Panc1 (cell line): Measurements from ENCODE around the gene TOR1A. TPM values are rescaled to one million over a fixed set of nuclear protein-coding genes. Genes with fewer than 3 reads are reported as not detected.
"Not testable (repeated sequence)": the region's sequence is repeated elsewhere in the genome, so short reads cannot be mapped to it uniquely, and the experiment has no call there.

Source experiments
- ATAC-seq: fragments of 200-7000 bp; cut with Tn5 transposase; 2 replicates; pipeline ENCODE4 v1.9.1; 2020; ENCODE audit warnings: mild to moderate bottlenecking, moderate library complexity
- BruUV-seq: library from RNA; stranded (reverse); fragments of 400-500 nt; replicated peaks from 2 replicates; lab custom pipeline; 2021; lab: Mats Ljungman, UMichigan
- CTCF ChIA-PET: fragments of 300-600 bp; sonication (Branson Sonifier 250); formaldehyde crosslinking; loops from one replicate; lab custom pipeline; 2022; ENCODE audit warnings: antibody characterized with exemption; lab: Charles Lee
- POLR2A ChIA-PET: fragments of 300-600 bp; sonication (Branson Sonifier 250); formaldehyde crosslinking; loops from one replicate; lab custom pipeline; 2022; ENCODE audit warnings: antibody characterized with exemption; lab: Charles Lee
- DNase-seq: peaks from one replicate; pipeline ENCODE4 v3.0.0-alpha.2; 2010; ENCODE audit warnings: low read depth, low spot score
- H3K27ac ChIP-seq: 2 replicates; pipeline ENCODE4 v1.5.1; 2011; ENCODE audit warnings: mild to moderate bottlenecking, low read length, inconsistent platforms
- H3K27me3 ChIP-seq: fragments of 200-500 bp; sonication (Bioruptor generic); 2 replicates; pipeline ENCODE4 v1.6.0; 2014; ENCODE audit warnings: low read length, inconsistent platforms; ENCODE audit not compliant: control insufficient read depth, insufficient read depth
- H3K36me3 ChIP-seq: fragments of 200-500 bp; sonication (Bioruptor generic); 2 replicates; pipeline ENCODE4 v1.5.1; 2014; ENCODE audit warnings: inconsistent platforms, mild to moderate bottlenecking, low read length, moderate library complexity; ENCODE audit not compliant: control insufficient read depth, insufficient read depth
- H3K4me1 ChIP-seq: 2 replicates; pipeline ENCODE4 v1.5.1; 2011; ENCODE audit warnings: inconsistent platforms, mild to moderate bottlenecking, low read length, moderate library complexity; ENCODE audit not compliant: control insufficient read depth, insufficient read depth
- H3K4me3 ChIP-seq, 2 experiments: 2 replicates each; pipeline ENCODE4 v1.5.1; 2011 to 2012; ENCODE audit warnings: low read depth in 2 of 2, low read length in 2 of 2, mild to moderate bottlenecking in 2 of 2, inconsistent platforms in 1 of 2, moderate library complexity in 1 of 2
- H3K9me3 ChIP-seq: fragments of 200-500 bp; sonication (Bioruptor generic); 2 replicates; pipeline ENCODE4 v1.5.1; 2014; ENCODE audit warnings: low read depth, mild to moderate bottlenecking, inconsistent platforms, low read length, moderate library complexity; ENCODE audit not compliant: control insufficient read depth, insufficient read depth
- POLR2AphosphoS5 ChIP-seq: IDR thresholded peaks from 2 replicates; pipeline ENCODE4 v1.6.1; 2012; ENCODE audit warnings: mild to moderate bottlenecking, low read depth, low read length, moderate library complexity
- SIN3A ChIP-seq: IDR thresholded peaks from 2 replicates; pipeline ENCODE4 v1.6.1; 2012; ENCODE audit warnings: low read depth, mild to moderate bottlenecking, low read length, moderate library complexity, borderline replicate concordance; ENCODE audit not compliant: insufficient read depth
- TCF7L2 ChIP-seq: IDR thresholded peaks from 2 replicates; pipeline ENCODE4 v1.6.1; 2011; ENCODE audit warnings: mild to moderate bottlenecking, low read depth, low read length, inconsistent platforms
- in situ Hi-C: cut with HindIII; loops from 2 replicates; pipeline ENCODE4 v1.10.0; 2016; ENCODE audit warnings: low sequenced_read_pairs, low pct_unique_long_range_greater_than_20kb
- intact Hi-C: fragments of 100-400 bp; cut with micrococcal nuclease; formaldehyde crosslinking; loops from one replicate; pipeline ENCODE4 v1.10.0; 2022; ENCODE audit not compliant: unreplicated experiment
- total RNA-seq: library from RNA; stranded (reverse); gene quantifications from one replicate; pipeline ENCODE4 v1.2.1, GENCODE V29; 2021; ENCODE audit not compliant: unreplicated experiment
- TF ChIP-seq, protein P1 (sequence below): fragments of 450-650 bp; IDR thresholded peaks from 2 replicates; pipeline ENCODE4 v1.5.1; 2017; ENCODE audit warnings: mild to moderate bottlenecking
- TF ChIP-seq, protein P2 (sequence below), 2 experiments: IDR thresholded peaks; 2 replicates each; pipeline ENCODE4 v1.6.1; 2011 to 2012; ENCODE audit warnings: low read depth in 2 of 2, control low read depth in 1 of 2, low read length in 1 of 2, mild to moderate bottlenecking in 1 of 2, moderate library complexity in 1 of 2; ENCODE audit not compliant: insufficient read depth in 1 of 2

TOR1A gene
- total RNA-seq, 1 experiment from 2014 or later, result 33.6 TPM

DNA sequence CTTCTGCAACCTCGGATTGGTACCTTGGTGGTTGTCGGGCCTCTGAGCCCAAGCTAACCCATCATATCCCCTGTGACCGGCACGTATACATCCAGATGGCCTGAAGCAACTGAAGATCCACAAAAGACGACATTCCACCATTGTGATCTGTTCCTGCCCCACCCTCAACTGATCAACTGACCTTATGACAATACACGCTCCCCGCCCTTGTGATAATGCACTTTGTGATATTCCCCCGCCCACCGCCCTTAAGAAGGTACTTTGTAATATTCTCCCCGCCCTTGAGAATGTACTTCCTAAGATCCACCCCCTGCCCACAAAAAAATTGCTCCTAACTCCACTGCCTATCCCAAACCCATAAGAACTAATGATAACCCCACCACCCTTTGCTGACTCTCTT lies 37.5 kb downstream of the TOR1A start:
- ChIA-PET CTCF (no interaction called here), POLR2A (no interaction called here)
- in situ Hi-C loops (no loop called here), intact Hi-C loops (no loop called here)
- no peak overlapping the region for H3K4me3 ChIP-seq
- no peaks in the 10 kb centered on the region for H3K9me3 ChIP-seq
- H3K27me3 ChIP-seq, result no peaks in the 10 kb centered on the region
- TF ChIP-seq SIN3A, result no peak
- TF ChIP-seq, protein P1, sequence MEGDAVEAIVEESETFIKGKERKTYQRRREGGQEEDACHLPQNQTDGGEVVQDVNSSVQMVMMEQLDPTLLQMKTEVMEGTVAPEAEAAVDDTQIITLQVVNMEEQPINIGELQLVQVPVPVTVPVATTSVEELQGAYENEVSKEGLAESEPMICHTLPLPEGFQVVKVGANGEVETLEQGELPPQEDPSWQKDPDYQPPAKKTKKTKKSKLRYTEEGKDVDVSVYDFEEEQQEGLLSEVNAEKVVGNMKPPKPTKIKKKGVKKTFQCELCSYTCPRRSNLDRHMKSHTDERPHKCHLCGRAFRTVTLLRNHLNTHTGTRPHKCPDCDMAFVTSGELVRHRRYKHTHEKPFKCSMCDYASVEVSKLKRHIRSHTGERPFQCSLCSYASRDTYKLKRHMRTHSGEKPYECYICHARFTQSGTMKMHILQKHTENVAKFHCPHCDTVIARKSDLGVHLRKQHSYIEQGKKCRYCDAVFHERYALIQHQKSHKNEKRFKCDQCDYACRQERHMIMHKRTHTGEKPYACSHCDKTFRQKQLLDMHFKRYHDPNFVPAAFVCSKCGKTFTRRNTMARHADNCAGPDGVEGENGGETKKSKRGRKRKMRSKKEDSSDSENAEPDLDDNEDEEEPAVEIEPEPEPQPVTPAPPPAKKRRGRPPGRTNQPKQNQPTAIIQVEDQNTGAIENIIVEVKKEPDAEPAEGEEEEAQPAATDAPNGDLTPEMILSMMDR, result no peak
- no peak for TF ChIP-seq TCF7L2
- TF ChIP-seq, protein P2, sequence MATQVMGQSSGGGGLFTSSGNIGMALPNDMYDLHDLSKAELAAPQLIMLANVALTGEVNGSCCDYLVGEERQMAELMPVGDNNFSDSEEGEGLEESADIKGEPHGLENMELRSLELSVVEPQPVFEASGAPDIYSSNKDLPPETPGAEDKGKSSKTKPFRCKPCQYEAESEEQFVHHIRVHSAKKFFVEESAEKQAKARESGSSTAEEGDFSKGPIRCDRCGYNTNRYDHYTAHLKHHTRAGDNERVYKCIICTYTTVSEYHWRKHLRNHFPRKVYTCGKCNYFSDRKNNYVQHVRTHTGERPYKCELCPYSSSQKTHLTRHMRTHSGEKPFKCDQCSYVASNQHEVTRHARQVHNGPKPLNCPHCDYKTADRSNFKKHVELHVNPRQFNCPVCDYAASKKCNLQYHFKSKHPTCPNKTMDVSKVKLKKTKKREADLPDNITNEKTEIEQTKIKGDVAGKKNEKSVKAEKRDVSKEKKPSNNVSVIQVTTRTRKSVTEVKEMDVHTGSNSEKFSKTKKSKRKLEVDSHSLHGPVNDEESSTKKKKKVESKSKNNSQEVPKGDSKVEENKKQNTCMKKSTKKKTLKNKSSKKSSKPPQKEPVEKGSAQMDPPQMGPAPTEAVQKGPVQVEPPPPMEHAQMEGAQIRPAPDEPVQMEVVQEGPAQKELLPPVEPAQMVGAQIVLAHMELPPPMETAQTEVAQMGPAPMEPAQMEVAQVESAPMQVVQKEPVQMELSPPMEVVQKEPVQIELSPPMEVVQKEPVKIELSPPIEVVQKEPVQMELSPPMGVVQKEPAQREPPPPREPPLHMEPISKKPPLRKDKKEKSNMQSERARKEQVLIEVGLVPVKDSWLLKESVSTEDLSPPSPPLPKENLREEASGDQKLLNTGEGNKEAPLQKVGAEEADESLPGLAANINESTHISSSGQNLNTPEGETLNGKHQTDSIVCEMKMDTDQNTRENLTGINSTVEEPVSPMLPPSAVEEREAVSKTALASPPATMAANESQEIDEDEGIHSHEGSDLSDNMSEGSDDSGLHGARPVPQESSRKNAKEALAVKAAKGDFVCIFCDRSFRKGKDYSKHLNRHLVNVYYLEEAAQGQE (IDR thresholded peaks at IDR 0.05; ENCODE audit: insufficient read depth in 1 of 2, low read depth in 2 of 2, low read length in 1 of 2), result no peak
- TF ChIP-seq POLR2AphosphoS5, result no peak
- ATAC-seq (no peak), DNase-seq (no peak)
- no peak overlapping the region for H3K27ac ChIP-seq
- no TSS peak for BruUV-seq
- H3K36me3 ChIP-seq, result no peaks in the 10 kb centered on the region
- H3K4me1 ChIP-seq, result no peaks in the 10 kb centered on the region

DNA sequence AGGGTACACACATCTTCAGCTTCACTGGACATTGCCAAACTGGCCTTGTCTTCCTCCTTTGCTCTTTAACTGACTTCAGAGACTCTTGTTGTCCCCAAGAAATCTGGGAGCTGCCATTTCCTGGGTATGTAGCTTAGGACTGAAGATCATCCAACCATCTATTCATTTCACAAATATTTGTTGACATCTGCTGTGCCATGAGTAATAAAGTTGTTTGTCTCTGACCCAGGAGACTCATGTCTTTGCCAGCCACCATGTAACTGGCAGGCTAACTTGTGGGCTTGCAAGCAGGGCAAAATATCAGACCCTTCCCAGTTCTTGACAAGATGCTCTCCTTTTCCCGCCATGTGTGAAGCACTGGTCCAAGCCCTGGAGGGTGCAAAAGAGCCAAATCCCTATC lies 38.1 kb downstream of the TOR1A start:
- Histone ChIP-seq H3K4me1 (no peaks in the 10 kb centered on the region), H3K27me3 (no peaks in the 10 kb centered on the region), H3K9me3 (no peaks in the 10 kb centered on the region), H3K36me3 (no peaks in the 10 kb centered on the region), H3K4me3 (no peak overlapping the region), H3K27ac (no peak overlapping the region)
- CTCF ChIA-PET, result interaction anchor here (0.7 kb wide), 1 partner anchor 641 kb away, joined by 3 read pairs; no protein-coding TSS in a partner anchor
- TF ChIP-seq TCF7L2, result no peak
- no peak for TF ChIP-seq SIN3A
- in situ Hi-C loops, result no loop called here
- no peak for DNase-seq
- no peak for ATAC-seq
- BruUV-seq, result no TSS peak
- intact Hi-C loops, result no loop called here
- POLR2A ChIA-PET, result no interaction called here

DNA sequence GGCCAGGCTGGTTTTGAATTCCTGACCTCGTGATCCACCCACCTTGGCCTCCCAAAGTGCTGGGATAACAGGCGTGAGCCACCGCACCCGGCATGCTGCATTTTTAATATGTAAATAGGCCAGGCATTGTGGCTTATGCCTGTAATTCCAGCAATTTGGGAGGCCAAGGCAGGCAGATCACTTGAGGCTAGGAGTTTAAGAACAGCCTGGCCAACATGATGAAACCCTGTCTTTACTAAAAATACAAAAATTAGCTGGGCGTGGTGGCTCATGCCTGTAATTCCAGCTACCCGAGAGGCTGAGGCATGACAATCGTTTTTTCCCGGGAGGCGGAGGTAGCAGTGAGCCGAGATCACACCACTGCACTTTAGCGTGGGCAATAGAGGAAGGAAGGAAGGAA lies 39.0 kb downstream of the TOR1A start:
- intact Hi-C loops, result loop anchor here (5.0 kb wide), 1 partner anchor 143 kb away; the partner anchor contains the start of gene ASB6
- H3K27ac ChIP-seq, H3K27me3 ChIP-seq, H3K9me3 ChIP-seq, ATAC-seq, BruUV-seq, H3K4me1 ChIP-seq, H3K36me3 ChIP-seq, in situ Hi-C loops, H3K4me3 ChIP-seq, DNase-seq, CTCF ChIA-PET, POLR2A ChIA-PET: not testable (repeated sequence)
